Upper lobe of left lung (tissue), 6 donors: ENCODE results near the gene FCHO1. TPM values are rescaled to one million over a fixed set of nuclear protein-coding genes. Genes with fewer than 3 reads are reported as not detected.

ENCODE experiments used
- ATAC-seq, 2 donors: fragments of 200-7000 bp; cut with Tn5 transposase; one replicate each; pipeline ENCODE4 v1.9.1; 2022; ENCODE audit warnings: mild to moderate bottlenecking in 2 of 2, moderate library complexity in 2 of 2; ENCODE audit not compliant: low FRiP score in 2 of 2
- DNase-seq, 2 donors: peaks; one replicate each; pipeline ENCODE4 v3.0.0-alpha.2; 2019 to 2020
- H3K27ac ChIP-seq, 4 donors: fragments of 200-600 bp; sonication (generic); one replicate each; pipeline ENCODE4 v1.5.1; 2016 to 2019
- H3K27me3 ChIP-seq, 4 donors: fragments of 200-600 bp; sonication (generic); one replicate each; pipeline ENCODE4 v1.5.1; 2017 to 2019
- H3K36me3 ChIP-seq, 4 donors: fragments of 200-600 bp; sonication (generic); one replicate each; pipeline ENCODE4 v1.5.1; 2016 to 2019
- H3K4me1 ChIP-seq, 4 donors: fragments of 200-600 bp; sonication (generic); one replicate each; pipeline ENCODE4 v1.5.1; 2018 to 2019
- H3K4me3 ChIP-seq, 4 donors: fragments of 200-600 bp; sonication (generic); one replicate each; pipeline ENCODE4 v1.5.1; 2017 to 2019; ENCODE audit warnings: mild to moderate bottlenecking in 2 of 4, moderate library complexity in 1 of 4
- H3K9me3 ChIP-seq, 4 donors: fragments of 200-600 bp; sonication (generic); one replicate each; pipeline ENCODE4 v1.5.1; 2018 to 2019
- CTCF ChIP-seq, 6 experiments: fragments of 450-650 bp in 4 of 6; fragments of 200-600 bp in 2 of 6; sonication (generic) in 2 of 6; IDR thresholded peaks; one replicate each; pipeline ENCODE4 v1.5.1; 2016 to 2019; ENCODE audit warnings: antibody characterized with exemption in 6 of 6
- EP300 ChIP-seq, 4 donors: sonication (generic); formaldehyde crosslinking; IDR thresholded peaks; one replicate each; pipeline ENCODE4 v1.5.1; 2017; ENCODE audit warnings: antibody characterized with exemption in 4 of 4, control low read depth in 2 of 4
- POLR2A ChIP-seq, 4 donors: fragments of 450-650 bp; IDR thresholded peaks; one replicate each; pipeline ENCODE4 v1.5.1; 2016 to 2017; ENCODE audit warnings: antibody characterized with exemption in 4 of 4, mild to moderate bottlenecking in 2 of 4
- POLR2AphosphoS5 ChIP-seq, 2 donors: sonication (generic); formaldehyde crosslinking; IDR thresholded peaks; one replicate each; pipeline ENCODE4 v1.5.1; 2017; ENCODE audit warnings: antibody characterized with exemption in 2 of 2
- WGBS, 2 donors: methylation state at CpG; one replicate each; pipeline ENCODE4 v1.1.5; 2017 to 2018; 5-methylcytosine and 5-hydroxymethylcytosine counted together
- total RNA-seq, 6 donors: library from RNA; depleted of rRNA in 4 of 6; stranded (reverse); fragments of >200 nt in 4 of 6; gene quantifications; one replicate each; pipeline versions ENCODE4 v1.1.0 to v1.2.1, GENCODE V29; 2016 to 2021
- donor health status: DM: no; HTN: no; CAD: no; lungs with moderate emphysema.
- donor health status: DM: no; HTN: yes; CAD: no; lungs with severe emphysema.

The FCHO1 gene
- total RNA-seq, 6 donors from 2014 or later = 1.9 to 19.9 (median 8.7) TPM

- Histone ChIP-seq H3K4me1 (peaks cover under 1 to 5% (median 4%) of the 10 kb centered on the region in 4 donors), H3K27me3 (no peaks in the 10 kb centered on the region), H3K9me3 (no peaks in the 10 kb centered on the region), H3K4me3 (no peak overlapping the region), H3K36me3 (no peaks in the 10 kb centered on the region), H3K27ac (no peak overlapping the region)
- WGBS, 2 donors = 75 to 82% methylated on average over 5 of the region's 5 CpGs
- DNase-seq (no peak), ATAC-seq (no peak)
- TF ChIP-seq POLR2A (IDR thresholded peaks at IDR 0.05) (no peak), CTCF (IDR thresholded peaks at IDR 0.05) (no peak), POLR2AphosphoS5 (IDR thresholded peaks at IDR 0.05) (no peak), EP300 (IDR thresholded peaks at IDR 0.05) (no peak)
Observed at GRCh38 chr19:17754634-17755442, 3.6 kb downstream of the FCHO1 start.

DNA sequence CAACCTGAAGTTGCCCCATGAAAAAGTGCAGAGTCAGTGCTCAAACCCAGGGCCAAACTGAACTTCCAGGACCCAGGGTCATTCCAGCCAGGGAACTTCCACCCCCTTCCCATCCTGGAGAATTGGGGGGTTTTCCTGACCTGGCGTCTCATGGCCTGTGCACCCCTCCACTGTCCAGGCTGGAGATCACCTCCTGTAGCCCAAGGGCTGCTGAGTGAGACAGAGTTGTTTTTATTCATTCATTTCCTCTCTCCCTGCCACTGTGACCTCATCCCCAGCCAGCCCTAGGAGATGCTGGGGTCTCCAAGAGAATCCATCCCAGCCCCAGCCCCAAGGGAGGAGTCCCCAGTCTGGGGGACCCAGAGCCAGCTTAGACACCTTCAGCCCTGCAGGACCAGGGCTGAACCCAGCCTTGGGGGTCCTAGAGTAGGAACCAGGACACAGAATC is 4.2 kb downstream of the FCHO1 start:
- H3K9me3 ChIP-seq = no peaks in the 10 kb centered on the region
- DNase-seq (no peak), ATAC-seq (no peak)
- TF ChIP-seq POLR2A (IDR thresholded peaks at IDR 0.05) (no peak), POLR2AphosphoS5 (IDR thresholded peaks at IDR 0.05) (no peak), CTCF (IDR thresholded peaks at IDR 0.05) (no peak), EP300 (IDR thresholded peaks at IDR 0.05) (no peak)
- H3K36me3 ChIP-seq = no peaks in the 10 kb centered on the region
- WGBS, 2 donors = 75 to 84% methylated on average over 1 of the region's 1 CpG
- no peak overlapping the region for H3K27ac ChIP-seq
- H3K27me3 ChIP-seq = no peaks in the 10 kb centered on the region
- H3K4me1 ChIP-seq = peaks cover 0 to 5% (median 2%) of the 10 kb centered on the region in 4 donors
- no peak overlapping the region for H3K4me3 ChIP-seq

DNA sequence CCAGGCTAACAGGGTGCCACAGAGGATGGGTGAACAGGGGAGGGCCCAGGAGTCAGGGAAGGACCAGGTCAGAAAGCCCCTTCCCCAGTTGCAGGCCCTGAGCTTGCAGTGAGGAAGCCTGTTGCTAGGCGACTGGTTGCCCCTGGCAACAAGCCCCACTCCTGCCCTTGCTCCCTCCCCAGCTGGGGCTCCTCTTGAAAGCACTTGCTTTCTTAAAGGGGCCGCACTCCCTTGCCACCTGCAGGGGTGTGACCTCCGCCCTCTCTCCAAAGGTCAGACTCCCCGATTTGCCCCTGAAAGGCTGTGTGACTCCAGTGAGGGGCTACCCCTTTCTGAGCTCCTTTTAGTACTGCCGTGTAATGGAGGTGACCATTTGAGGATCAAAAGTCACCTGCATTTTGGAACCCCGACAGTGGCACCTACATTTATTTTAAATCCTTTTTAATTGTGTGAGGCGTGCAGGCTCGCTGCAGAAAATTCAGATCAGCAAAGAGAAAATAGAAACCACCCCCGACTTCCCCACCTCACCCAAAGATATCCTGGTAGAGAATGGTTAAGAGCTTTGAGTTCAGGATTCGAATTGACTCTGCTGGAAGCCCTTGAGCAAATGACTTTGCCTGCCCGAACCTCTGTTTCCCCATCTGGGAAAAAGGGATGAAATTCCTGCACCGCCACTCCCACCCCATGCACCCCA is 4.8 kb downstream of the FCHO1 start:
- Histone ChIP-seq H3K27me3 (no peaks in the 10 kb centered on the region), H3K36me3 (no peaks in the 10 kb centered on the region), H3K9me3 (no peaks in the 10 kb centered on the region), H3K4me3 (no peak overlapping the region), H3K4me1 (peaks cover 0 to 5% (median 2%) of the 10 kb centered on the region in 4 donors), H3K27ac (no peak overlapping the region)
- TF ChIP-seq POLR2A (IDR thresholded peaks at IDR 0.05) = no peak
- TF ChIP-seq CTCF (IDR thresholded peaks at IDR 0.05) = no peak
- TF ChIP-seq EP300 (IDR thresholded peaks at IDR 0.05) = no peak
- TF ChIP-seq POLR2AphosphoS5 (IDR thresholded peaks at IDR 0.05) = no peak
- DNase-seq (no peak), ATAC-seq (no peak)
- 66 to 69% methylated on average over 12 of the region's 12 CpGs for WGBS, 2 donors

GRCh38 chr19:17757125-17757524 is 5.8 kb downstream of the FCHO1 start:
- H3K27me3 ChIP-seq = no peaks in the 10 kb centered on the region
- H3K36me3 ChIP-seq = no peaks in the 10 kb centered on the region
- DNase-seq = peak in 1 of 2 donors; percentile 51
- no peak for TF ChIP-seq POLR2A (IDR thresholded peaks at IDR 0.05)
- no peak for TF ChIP-seq POLR2AphosphoS5 (IDR thresholded peaks at IDR 0.05)
- no peak for TF ChIP-seq EP300 (IDR thresholded peaks at IDR 0.05)
- TF ChIP-seq CTCF (IDR thresholded peaks at IDR 0.05) = no peak
- no peak for ATAC-seq
- no peak overlapping the region for H3K4me3 ChIP-seq
- H3K9me3 ChIP-seq = no peaks in the 10 kb centered on the region
- H3K4me1 ChIP-seq = peaks cover 0 to 5% (median 2%) of the 10 kb centered on the region in 4 donors
- 26 to 40% methylated on average over 9 of the region's 9 CpGs for WGBS, 2 donors
- no peak overlapping the region for H3K27ac ChIP-seq
